Mucosa of gallbladder (tissue), 1 donor: ENCODE results near the gene NAGPA. TPM values are rescaled to one million over a fixed set of nuclear protein-coding genes. Genes with fewer than 3 reads are reported as not detected.
"Not testable (repeated sequence)": the region's sequence is repeated elsewhere in the genome, so short reads cannot be mapped to it uniquely, and the experiment has no call there.

ENCODE experiments used
- DNase-seq: peaks from one replicate; pipeline ENCODE4 v3.0.0-alpha.2; 2020; ENCODE audit warnings: low spot score
- total RNA-seq: library from RNA; stranded (reverse); gene quantifications from one replicate; pipeline ENCODE4 v1.2.1, GENCODE V29; 2021
- donor health status: DM: no; HTN: no; CAD: no.

Gene NAGPA
- total RNA-seq, 1 donor from 2014 or later, result 10.7 TPM

DNA sequence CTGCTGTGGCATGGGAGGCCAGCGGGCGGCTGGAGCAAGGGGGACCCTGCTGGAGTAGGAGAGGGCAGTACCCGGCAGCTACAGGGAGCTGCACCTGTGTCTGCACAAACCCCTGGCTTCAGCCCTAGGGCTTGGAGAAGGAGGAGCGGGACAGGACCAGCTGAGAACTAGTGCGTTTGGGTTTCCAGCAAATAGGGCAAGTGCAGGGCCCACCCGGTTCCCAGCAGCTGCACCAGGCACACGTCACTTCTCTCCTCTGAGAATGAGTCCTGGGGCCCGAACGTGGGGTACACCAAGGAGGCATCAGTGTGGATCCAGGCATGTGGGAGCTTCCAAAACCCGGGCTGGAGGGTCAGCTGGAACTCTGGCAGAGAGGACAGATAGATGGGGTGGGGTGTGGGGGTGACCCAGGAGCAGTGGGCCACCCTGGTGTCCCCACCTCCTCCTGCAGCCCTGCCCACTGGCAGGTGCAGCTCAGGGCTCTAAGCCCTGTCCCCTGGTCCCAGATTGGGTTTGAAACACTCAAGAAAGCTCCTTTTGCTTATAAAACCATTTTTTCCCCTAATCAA is 26.4 kb upstream of the NAGPA start:
- DNase-seq, result no peak

- DNase-seq, result no peak
Observed at GRCh38 chr16:5059386-5060072, 25.8 kb upstream of the NAGPA start.

- no peak for DNase-seq
Observed at GRCh38 chr16:5058476-5058875, 24.7 kb upstream of the NAGPA start.

- DNase-seq, result no peak
Observed at GRCh38 chr16:5056352-5056751, 22.6 kb upstream of the NAGPA start.

DNA sequence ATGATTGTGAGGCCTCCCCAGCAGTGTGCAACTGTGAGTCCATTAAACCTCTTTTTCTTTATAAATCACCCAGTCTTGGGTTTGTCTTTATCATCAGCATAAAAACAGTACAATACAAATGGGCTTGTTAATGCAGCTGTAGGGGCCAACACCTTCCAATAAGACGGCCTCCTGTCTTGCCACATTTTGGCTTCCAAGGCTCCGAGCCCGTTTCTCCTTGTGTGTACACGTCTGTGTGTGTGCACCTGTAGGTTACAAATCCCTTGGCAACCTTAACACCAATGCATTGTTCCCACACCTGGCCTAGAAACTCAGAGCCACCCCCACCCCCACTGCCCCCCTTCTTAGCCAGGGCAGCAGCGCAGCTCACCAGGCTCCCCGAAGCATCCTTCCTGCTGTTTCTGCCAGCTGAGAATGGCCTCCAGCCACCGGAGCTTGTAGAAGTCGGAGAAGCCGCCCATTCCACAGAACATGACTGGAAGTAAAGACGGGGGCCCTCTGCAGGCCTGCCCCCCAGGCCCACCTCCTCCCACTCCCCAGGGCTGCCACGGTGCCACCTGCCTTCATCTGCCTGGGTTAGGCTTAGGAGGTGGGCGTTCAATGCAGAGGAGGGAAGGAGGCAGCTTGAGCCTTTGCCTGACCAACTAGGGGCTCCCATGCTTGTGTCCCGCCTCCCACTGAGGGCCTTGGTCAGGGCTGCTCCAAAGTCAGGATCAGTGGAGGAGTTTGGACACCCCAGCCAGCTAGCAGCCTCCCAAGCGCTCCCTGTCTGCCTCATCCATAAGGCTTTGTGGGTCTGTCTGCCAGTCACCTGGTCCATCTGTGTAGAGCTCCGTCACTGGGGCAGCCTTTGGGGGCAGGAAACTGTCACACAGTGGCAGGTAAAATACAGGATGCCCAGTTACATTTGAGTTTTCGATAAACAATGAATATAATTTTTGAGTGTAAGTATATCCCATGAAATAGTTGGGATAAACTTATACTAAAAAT is 21.4 kb upstream of the NAGPA start:
- no peak for DNase-seq

GRCh38 chr16:5046914-5047313 is 13.2 kb upstream of the NAGPA start:
- DNase-seq, result no peak

DNA sequence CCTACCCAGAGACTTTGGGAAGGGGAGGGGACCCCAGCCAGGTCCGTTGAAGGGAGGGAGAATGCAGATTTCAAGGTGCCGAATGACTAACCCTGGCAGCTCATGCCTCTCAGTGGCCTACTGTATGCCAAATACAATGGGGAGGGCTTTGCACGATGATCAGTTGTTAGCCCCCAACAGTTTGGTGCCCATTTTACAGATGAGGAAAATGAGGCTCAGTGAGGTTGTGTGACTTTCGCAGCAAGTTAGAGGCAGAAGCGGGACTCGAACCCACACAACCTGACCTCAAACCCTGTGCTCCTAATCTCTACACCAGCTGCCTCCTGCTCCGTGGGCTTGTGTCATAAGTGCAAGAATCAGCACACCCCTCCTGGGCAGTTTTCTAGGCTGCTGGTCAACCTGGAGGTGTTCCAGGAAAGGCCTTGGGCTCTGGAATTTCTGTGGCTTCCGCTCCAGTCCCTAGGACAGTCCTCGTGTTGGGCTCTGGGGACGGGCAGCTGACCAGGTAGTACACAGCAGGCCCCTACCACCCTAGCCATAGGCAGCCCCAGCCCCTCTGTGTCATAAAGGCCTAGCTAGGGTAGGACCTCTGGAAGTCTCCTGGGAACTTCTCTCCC is 11.9 kb upstream of the NAGPA start:
- no peak for DNase-seq

- not testable (repeated sequence) for DNase-seq
Observed at GRCh38 chr16:5044581-5044980, 10.8 kb upstream of the NAGPA start.

DNA sequence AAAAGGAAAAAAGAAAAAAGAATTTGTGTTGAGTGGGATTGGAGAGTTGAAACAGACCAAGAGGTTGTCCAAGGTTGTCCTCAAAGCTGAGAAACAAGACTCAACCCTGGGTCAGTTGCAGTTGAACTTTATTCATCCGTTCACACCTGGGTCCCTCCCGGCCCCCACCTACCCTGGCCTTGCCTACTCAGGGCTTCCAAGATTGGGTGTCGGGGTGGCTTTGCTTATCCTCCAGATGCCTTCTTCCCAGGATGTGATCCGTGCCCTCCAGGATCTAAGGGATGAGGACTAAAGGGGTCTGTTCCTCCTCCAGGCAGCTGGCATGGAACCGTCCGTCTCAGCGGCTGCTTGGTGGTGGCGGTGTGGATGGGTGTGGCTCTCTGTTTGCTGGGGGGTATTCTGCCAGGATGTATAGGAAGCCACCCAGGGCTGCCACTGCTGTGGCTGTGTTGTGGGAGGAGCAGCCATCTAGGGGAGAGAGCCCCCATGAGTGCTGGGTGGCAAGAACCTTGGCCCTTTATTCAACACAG is 10.3 kb upstream of the NAGPA start:
- no peak for DNase-seq

- DNase-seq, result no peak
Observed at GRCh38 chr16:5042574-5043171, 8.9 kb upstream of the NAGPA start.

- DNase-seq, result no peak
Observed at GRCh38 chr16:5041600-5042133, 7.9 kb upstream of the NAGPA start.

- no peak for DNase-seq
Observed at GRCh38 chr16:5040451-5040850, 6.7 kb upstream of the NAGPA start.

DNA sequence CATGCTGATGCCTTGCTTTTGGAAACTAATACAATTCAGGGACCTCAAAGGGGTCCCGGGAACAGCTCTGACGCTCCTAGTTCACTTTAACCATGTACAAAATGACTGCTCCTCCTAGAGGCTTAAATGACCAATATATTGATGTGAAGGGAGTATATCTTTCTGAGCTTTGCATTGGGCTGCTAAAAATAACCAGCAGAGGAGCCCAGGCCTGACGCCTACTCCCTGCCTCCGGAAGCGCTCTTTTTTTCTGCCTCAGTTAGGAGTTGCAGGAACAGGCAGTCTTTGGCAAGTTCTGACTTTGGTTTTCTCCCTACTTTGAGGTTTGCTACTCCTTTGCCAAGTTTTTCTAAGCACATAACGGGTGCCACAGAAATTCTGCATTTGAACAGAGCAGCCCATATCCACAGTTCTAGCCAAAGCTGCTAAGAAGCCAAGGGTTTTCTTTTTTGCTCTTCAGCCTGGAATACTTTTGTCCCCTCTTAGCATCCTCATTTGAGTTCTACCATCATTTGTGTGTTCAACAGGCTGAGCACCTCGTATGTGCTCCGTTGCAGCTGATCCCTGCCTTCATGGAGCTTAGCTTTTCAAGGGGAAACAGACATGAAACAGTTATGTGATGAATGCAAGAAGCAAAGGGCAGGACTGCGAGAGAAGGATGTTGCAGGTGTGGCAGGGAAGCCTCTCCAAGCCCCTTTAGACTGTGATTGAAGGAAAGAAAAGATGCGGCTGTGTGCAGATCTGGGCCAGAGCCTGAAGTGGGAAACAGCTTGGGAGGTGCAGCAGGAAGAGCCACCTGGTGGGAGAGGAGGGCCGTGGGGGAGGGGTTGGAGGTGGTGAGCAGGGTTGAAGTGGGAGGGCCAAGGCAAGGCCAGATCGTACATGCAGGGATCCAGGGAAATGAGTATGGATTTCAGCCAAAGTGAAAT is 2.8 kb upstream of the NAGPA start:
- DNase-seq, result no peak

DNA sequence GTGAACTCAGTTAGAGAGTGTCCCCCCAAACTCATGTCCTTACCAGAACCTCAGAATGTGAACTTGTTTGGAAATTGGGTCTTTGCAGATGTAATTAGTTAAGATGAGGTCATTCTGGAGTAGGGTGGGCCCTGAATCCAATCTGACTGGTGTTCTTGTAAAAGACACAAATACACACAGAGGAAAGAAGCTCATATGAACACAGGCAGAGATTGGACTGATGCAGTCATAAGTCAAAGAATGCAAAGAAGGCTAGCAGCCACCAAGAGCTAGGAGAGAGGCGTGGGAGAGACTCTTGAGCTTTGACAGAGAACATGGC is 2.1 kb upstream of the NAGPA start:
- no peak for DNase-seq

DNA sequence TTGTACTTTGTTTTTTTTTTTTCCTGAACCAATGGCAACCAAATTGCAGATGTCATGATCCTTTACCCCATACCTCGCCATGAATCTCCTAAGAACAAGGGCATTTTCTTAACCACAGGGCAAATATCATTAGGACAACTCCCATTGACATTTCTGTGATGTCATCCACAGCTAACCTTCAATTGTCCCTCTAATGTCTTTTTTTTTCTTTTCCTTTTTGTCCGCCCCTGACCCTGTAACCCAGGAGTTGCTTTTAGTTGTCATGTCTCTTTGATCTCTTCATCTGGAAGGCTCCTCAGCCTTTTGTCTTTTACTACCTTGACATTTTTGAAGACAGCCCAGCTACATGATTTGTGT is 410 bp upstream of the NAGPA start:
- no peak for DNase-seq

DNA sequence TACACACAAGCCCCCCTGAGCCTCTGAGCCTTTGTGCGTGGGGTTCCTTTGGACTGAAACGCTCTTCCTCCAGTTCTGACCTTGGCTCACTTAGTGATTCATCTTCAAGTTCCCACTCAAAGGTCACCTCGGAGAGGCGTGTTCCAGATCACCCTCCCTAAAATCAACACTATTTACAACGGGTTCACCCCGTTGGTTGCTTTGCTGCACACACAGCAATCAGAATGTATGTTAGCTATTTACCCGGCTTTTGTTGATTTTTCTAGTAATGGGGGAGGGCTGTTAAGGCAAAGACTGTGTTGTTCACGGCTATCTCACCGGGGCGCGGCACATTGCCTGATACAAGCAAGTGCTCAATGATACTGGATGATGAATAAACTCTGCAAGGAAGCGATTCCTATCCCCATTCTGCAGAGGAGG is 977 bp downstream of the NAGPA start:
- DNase-seq, result no peak

DNA sequence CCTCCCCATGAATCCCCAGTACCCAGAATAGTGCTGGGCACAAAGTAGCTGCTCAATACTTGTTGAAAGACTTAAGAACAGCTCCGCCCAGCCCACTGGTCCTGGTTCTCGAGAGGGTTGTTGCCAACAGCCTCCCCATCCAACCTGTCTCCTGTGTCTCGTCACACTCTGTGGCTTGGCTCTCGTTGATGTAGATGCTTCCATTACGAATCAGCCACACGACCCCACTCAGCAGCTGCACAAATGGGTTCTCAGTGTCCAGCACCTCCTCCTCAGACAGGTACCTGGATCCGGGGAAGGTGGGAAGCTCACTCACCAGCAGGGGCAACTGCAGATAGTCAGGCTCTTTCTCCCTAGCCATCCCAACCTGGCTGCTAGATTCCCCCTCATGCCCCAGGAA is 2.1 kb downstream of the NAGPA start:
- DNase-seq, result no peak

- DNase-seq, result no peak
Observed at GRCh38 chr16:5030251-5030870, 3.4 kb downstream of the NAGPA start.

GRCh38 chr16:5028950-5029475 is 4.7 kb downstream of the NAGPA start:
- no peak for DNase-seq
